ENCODE results near the gene TGFB1.

The TGFB1 gene

DNA sequence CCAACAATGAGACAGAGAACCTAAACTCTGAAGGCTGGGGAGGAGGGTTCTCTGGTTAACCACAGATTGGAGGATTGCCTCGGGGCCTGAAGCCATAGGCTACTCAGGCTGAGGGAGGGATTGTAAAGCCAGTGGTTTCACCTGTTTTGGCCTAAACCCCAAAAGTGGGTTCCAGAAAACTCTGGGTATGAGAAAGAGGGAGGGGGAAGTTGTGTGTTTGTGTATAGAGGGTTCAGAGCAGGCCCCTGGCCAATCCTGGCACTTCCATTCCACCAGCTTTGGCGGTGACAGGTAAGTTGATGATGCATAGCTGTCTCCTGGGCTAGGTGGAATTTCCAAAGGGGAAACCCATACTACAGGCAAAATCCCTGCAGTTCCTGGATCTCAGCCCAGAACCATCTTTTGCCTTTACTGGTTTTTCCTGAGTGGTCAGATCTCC lies 57.3 kb downstream of the TGFB1 start:
- ATAC-seq = no peak
- TF ChIP-seq TCF4 (CRISPR knock-in tag; IDR thresholded peaks at IDR 0.05; ENCODE audit: borderline replicate concordance) (no peak), BACH2 (CRISPR knock-in tag; IDR thresholded peaks at IDR 0.05; ENCODE audit: borderline replicate concordance) (no peak), OSR1 (CRISPR knock-in tag; IDR thresholded peaks at IDR 0.05) (no peak)

DNA sequence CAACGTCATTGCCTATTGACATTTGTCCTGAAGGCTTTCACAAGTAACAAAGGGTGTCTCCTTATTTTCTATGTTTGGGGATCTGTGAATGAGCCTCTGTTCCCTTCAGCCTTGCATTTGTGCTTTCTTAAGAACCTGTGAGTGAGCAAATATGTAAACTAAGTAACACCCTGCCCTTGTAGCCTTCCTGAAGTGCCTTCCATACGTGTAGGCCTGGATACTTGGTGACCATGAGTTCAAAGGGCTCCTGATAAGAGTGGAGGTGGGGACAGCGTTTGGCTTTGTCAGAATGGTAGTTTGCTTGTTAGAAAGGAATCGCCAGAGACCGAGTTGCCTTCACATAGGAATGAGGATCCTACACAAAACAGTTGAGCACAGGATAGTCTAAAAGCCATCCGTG lies 58.2 kb downstream of the TGFB1 start:
- TF ChIP-seq ZFP30 (CRISPR knock-in tag; IDR thresholded peaks at IDR 0.05) = no peak
- no peak for TF ChIP-seq ARNTL (CRISPR knock-in tag; IDR thresholded peaks at IDR 0.05; ENCODE audit: borderline replicate concordance, low read depth)
- no peak for TF ChIP-seq ISL1 (CRISPR knock-in tag; IDR thresholded peaks at IDR 0.05)
- no peak for TF ChIP-seq TCF4 (CRISPR knock-in tag; IDR thresholded peaks at IDR 0.05; ENCODE audit: borderline replicate concordance)
- no peak for TF ChIP-seq RARB (CRISPR knock-in tag; IDR thresholded peaks at IDR 0.05)
- no peak for TF ChIP-seq OSR1 (CRISPR knock-in tag; IDR thresholded peaks at IDR 0.05)
- TF ChIP-seq TOX (CRISPR knock-in tag; IDR thresholded peaks at IDR 0.05; ENCODE audit: borderline replicate concordance) = no peak
- TF ChIP-seq ESRRG (CRISPR knock-in tag; IDR thresholded peaks at IDR 0.05) = no peak
- TF ChIP-seq, protein P1, sequence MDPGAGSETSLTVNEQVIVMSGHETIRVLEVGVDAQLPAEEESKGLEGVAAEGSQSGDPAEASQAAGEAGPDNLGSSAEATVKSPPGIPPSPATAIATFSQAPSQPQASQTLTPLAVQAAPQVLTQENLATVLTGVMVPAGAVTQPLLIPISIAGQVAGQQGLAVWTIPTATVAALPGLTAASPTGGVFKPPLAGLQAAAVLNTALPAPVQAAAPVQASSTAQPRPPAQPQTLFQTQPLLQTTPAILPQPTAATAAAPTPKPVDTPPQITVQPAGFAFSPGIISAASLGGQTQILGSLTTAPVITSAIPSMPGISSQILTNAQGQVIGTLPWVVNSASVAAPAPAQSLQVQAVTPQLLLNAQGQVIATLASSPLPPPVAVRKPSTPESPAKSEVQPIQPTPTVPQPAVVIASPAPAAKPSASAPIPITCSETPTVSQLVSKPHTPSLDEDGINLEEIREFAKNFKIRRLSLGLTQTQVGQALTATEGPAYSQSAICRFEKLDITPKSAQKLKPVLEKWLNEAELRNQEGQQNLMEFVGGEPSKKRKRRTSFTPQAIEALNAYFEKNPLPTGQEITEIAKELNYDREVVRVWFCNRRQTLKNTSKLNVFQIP (CRISPR knock-in tag; IDR thresholded peaks at IDR 0.05; ENCODE audit: borderline replicate concordance, low read depth) = no peak
- TF ChIP-seq ZNF8 (CRISPR knock-in tag; IDR thresholded peaks at IDR 0.05) = no peak
- TF ChIP-seq BACH2 (CRISPR knock-in tag; IDR thresholded peaks at IDR 0.05; ENCODE audit: borderline replicate concordance) = no peak
- TF ChIP-seq, protein P2, sequence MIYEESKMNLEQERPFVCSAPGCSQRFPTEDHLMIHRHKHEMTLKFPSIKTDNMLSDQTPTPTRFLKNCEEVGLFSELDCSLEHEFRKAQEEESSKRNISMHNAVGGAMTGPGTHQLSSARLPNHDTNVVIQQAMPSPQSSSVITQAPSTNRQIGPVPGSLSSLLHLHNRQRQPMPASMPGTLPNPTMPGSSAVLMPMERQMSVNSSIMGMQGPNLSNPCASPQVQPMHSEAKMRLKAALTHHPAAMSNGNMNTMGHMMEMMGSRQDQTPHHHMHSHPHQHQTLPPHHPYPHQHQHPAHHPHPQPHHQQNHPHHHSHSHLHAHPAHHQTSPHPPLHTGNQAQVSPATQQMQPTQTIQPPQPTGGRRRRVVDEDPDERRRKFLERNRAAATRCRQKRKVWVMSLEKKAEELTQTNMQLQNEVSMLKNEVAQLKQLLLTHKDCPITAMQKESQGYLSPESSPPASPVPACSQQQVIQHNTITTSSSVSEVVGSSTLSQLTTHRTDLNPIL (CRISPR knock-in tag; IDR thresholded peaks at IDR 0.05; ENCODE audit: low read depth) = no peak
- no peak for TF ChIP-seq CSDC2 (CRISPR knock-in tag; IDR thresholded peaks at IDR 0.05)
- TF ChIP-seq PPARA (CRISPR knock-in tag; IDR thresholded peaks at IDR 0.05; ENCODE audit: borderline replicate concordance) = no peak
- TF ChIP-seq, protein P3, sequence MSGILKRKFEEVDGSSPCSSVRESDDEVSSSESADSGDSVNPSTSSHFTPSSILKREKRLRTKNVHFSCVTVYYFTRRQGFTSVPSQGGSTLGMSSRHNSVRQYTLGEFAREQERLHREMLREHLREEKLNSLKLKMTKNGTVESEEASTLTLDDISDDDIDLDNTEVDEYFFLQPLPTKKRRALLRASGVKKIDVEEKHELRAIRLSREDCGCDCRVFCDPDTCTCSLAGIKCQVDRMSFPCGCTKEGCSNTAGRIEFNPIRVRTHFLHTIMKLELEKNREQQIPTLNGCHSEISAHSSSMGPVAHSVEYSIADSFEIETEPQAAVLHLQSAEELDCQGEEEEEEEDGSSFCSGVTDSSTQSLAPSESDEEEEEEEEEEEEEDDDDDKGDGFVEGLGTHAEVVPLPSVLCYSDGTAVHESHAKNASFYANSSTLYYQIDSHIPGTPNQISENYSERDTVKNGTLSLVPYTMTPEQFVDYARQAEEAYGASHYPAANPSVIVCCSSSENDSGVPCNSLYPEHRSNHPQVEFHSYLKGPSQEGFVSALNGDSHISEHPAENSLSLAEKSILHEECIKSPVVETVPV (CRISPR knock-in tag; IDR thresholded peaks at IDR 0.05) = no peak
- TF ChIP-seq, protein P4, sequence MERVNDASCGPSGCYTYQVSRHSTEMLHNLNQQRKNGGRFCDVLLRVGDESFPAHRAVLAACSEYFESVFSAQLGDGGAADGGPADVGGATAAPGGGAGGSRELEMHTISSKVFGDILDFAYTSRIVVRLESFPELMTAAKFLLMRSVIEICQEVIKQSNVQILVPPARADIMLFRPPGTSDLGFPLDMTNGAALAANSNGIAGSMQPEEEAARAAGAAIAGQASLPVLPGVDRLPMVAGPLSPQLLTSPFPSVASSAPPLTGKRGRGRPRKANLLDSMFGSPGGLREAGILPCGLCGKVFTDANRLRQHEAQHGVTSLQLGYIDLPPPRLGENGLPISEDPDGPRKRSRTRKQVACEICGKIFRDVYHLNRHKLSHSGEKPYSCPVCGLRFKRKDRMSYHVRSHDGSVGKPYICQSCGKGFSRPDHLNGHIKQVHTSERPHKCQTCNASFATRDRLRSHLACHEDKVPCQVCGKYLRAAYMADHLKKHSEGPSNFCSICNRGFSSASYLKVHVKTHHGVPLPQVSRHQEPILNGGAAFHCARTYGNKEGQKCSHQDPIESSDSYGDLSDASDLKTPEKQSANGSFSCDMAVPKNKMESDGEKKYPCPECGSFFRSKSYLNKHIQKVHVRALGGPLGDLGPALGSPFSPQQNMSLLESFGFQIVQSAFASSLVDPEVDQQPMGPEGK (CRISPR knock-in tag; IDR thresholded peaks at IDR 0.05; ENCODE audit: borderline replicate concordance) = no peak
- TF ChIP-seq, protein P5, sequence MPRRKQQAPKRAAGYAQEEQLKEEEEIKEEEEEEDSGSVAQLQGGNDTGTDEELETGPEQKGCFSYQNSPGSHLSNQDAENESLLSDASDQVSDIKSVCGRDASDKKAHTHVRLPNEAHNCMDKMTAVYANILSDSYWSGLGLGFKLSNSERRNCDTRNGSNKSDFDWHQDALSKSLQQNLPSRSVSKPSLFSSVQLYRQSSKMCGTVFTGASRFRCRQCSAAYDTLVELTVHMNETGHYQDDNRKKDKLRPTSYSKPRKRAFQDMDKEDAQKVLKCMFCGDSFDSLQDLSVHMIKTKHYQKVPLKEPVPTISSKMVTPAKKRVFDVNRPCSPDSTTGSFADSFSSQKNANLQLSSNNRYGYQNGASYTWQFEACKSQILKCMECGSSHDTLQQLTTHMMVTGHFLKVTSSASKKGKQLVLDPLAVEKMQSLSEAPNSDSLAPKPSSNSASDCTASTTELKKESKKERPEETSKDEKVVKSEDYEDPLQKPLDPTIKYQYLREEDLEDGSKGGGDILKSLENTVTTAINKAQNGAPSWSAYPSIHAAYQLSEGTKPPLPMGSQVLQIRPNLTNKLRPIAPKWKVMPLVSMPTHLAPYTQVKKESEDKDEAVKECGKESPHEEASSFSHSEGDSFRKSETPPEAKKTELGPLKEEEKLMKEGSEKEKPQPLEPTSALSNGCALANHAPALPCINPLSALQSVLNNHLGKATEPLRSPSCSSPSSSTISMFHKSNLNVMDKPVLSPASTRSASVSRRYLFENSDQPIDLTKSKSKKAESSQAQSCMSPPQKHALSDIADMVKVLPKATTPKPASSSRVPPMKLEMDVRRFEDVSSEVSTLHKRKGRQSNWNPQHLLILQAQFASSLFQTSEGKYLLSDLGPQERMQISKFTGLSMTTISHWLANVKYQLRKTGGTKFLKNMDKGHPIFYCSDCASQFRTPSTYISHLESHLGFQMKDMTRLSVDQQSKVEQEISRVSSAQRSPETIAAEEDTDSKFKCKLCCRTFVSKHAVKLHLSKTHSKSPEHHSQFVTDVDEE (CRISPR knock-in tag; IDR thresholded peaks at IDR 0.05) = no peak
- TF ChIP-seq ZFP3 (CRISPR knock-in tag; IDR thresholded peaks at IDR 0.05) = no peak
- TF ChIP-seq ZNF70 (CRISPR knock-in tag; IDR thresholded peaks at IDR 0.05) = no peak
- no peak for ATAC-seq

DNA sequence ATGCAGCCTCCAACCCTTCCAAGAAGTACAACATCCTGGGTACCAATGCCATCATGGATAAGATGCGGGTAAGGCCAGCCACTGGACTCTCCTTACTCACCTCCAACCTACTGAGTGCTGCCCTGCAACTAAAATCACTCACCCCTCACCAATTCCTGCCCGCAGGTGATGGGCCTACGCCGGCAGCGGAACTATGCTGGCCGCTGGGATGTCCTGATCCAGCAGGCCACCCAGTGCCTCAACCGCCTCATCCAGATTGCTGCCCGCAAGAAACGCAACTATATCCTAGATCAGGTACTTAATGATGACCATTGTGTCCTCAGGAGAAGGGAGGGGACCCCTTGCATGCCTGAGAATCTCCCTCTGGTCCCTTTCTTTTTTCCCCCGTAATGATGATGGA lies 59.3 kb downstream of the TGFB1 start:
- no peak for ATAC-seq
- no peak for TF ChIP-seq SNAI2 (CRISPR knock-in tag; IDR thresholded peaks at IDR 0.05)
- TF ChIP-seq, protein P5 (CRISPR knock-in tag; IDR thresholded peaks at IDR 0.05) = no peak
- no peak for TF ChIP-seq BACH2 (CRISPR knock-in tag; IDR thresholded peaks at IDR 0.05; ENCODE audit: borderline replicate concordance)
- no peak for TF ChIP-seq ZFP30 (CRISPR knock-in tag; IDR thresholded peaks at IDR 0.05)
- TF ChIP-seq ZC3H10 (CRISPR knock-in tag; IDR thresholded peaks at IDR 0.05) = no peak
- TF ChIP-seq TOX (CRISPR knock-in tag; IDR thresholded peaks at IDR 0.05; ENCODE audit: borderline replicate concordance) = no peak
- TF ChIP-seq, protein P1 (CRISPR knock-in tag; IDR thresholded peaks at IDR 0.05; ENCODE audit: borderline replicate concordance, low read depth) = no peak
- no peak for TF ChIP-seq ARNTL (CRISPR knock-in tag; IDR thresholded peaks at IDR 0.05; ENCODE audit: borderline replicate concordance, low read depth)
- no peak for TF ChIP-seq PPARA (CRISPR knock-in tag; IDR thresholded peaks at IDR 0.05; ENCODE audit: borderline replicate concordance)
- no peak for TF ChIP-seq GLIS3 (CRISPR knock-in tag; IDR thresholded peaks at IDR 0.05)
- no peak for TF ChIP-seq TCF4 (CRISPR knock-in tag; IDR thresholded peaks at IDR 0.05; ENCODE audit: borderline replicate concordance)
- no peak for TF ChIP-seq ZNF8 (CRISPR knock-in tag; IDR thresholded peaks at IDR 0.05)
- TF ChIP-seq ISL1 (CRISPR knock-in tag; IDR thresholded peaks at IDR 0.05) = no peak
